GM10266 (cell line): ENCODE measurements around the gene SPOCD1.

Source experiments
- DNase-seq: peaks from one replicate; pipeline ENCODE4 v3.0.0; 2012; ENCODE audit errors: extremely low spot score
- TF ChIP-seq, protein P1 (sequence below): IDR thresholded peaks from 2 replicates; pipeline ENCODE4 v1.5.1; 2012; ENCODE audit warnings: mild to moderate bottlenecking, low read depth; ENCODE audit not compliant: control insufficient read depth, insufficient read depth; ENCODE audit errors: missing control alignments

Gene SPOCD1

GRCh38 chr1:31837451-31838158 lies 21.8 kb upstream of the SPOCD1 start:
- no peak for DNase-seq
- TF ChIP-seq, protein P1, sequence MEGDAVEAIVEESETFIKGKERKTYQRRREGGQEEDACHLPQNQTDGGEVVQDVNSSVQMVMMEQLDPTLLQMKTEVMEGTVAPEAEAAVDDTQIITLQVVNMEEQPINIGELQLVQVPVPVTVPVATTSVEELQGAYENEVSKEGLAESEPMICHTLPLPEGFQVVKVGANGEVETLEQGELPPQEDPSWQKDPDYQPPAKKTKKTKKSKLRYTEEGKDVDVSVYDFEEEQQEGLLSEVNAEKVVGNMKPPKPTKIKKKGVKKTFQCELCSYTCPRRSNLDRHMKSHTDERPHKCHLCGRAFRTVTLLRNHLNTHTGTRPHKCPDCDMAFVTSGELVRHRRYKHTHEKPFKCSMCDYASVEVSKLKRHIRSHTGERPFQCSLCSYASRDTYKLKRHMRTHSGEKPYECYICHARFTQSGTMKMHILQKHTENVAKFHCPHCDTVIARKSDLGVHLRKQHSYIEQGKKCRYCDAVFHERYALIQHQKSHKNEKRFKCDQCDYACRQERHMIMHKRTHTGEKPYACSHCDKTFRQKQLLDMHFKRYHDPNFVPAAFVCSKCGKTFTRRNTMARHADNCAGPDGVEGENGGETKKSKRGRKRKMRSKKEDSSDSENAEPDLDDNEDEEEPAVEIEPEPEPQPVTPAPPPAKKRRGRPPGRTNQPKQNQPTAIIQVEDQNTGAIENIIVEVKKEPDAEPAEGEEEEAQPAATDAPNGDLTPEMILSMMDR: no peak

DNA sequence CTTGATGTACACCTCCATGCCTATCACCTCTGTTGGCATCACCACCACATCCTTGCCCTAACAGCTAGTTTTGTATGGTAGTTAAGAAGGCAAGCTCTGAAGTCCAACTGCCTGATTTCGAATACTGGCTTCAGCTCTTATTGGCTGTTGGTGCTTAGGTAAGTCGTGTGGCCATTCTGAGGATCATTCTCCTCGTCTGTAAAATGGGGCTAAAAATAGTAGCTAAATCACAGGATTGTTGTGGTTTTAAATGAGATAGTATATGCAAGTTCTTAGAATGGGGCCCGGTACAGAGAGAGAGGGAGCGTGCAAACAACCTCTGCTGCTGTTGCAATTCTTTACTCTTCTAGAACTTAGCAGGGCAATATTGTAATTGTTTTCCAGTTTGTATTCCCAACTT lies 20.8 kb upstream of the SPOCD1 start:
- DNase-seq: no peak
- TF ChIP-seq, protein P1: no peak

- DNase-seq: no peak
- TF ChIP-seq, protein P1: no peak
Measured at GRCh38 chr1:31835415-31835814, 19.6 kb upstream of the SPOCD1 start.

DNA sequence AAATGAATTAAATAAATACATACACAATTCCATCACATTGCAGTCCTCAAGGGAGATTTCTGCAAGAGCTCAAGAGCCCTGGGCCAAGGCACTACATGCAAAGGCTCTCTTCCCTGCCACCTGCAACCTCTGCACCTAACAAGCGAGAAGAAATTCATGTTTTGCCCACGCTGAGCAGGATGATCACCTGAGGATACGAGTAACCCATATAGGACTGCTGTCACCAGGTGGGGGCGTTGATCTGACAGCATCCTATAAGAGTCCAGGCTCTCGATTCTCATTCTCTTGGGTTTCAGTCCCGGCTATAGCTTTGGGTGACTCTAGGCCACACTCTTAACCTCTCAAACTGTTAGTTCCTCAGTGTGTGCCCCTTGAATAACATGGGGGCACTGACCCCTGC lies 18.7 kb upstream of the SPOCD1 start:
- DNase-seq: no peak
- TF ChIP-seq, protein P1: peak; percentile 12

DNA sequence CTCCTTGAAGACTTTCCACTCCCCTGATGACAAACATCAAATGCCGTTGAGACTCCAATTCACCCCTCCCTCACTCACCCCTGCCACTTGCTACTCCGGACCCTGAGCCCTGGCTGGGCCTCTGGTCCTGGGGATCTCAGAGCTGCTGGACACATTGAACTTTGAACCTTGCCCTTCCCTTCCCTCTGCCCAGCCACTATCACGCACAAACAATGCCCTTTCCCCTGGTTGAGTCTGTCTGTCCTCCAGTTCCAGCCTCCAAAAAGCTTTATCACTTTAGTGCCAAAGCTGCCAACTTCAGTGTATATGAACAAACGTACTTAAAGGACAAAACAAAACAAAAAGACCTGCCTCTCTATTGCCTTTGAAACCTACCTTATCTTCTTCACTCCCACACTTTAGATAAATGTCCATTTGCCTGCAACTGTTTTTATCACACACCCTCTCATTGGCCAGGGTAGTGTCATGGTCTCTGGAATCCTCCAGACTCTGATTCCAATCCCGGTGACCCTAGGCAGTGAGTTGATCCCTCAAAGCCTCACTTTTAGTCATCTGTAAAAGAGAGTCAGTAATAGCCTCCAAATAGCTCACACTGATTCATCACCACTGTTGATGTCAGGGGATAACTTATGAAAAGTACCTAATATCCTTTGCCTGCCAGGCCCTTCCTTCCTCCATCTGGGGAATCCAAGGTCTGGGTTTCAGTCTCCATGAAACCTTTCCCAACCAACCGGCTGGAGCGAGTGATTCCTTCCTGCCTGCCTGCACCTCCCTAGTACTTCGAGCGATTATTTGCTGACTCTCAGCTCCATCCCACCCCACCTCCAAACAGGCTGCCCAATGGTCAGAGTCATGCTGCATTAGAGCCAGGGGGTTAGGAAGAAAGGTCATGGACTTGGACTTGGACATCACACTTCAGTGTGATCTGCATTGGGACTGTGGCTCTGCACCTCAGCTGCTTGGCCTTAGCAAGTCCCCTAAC lies 15.9 kb upstream of the SPOCD1 start:
- TF ChIP-seq, protein P1: no peak

GRCh38 chr1:31830511-31830910 lies 14.7 kb upstream of the SPOCD1 start:
- DNase-seq: no peak
- TF ChIP-seq, protein P1: no peak

More for the DNA sequence above, 15.9 kb upstream of the SPOCD1 start:
- no peak for DNase-seq
